ENCODE data around the gene OTULINL. TPM values are rescaled to one million over a fixed set of nuclear protein-coding genes. Genes with fewer than 3 reads are reported as not detected.
A peak's percentile ranks its signal among the peaks of the same experiment; 100 is the strongest.

The OTULINL gene
- total RNA-seq, 1 donor from 2014 or later = 14.4 TPM

- Mint-ChIP-seq H3K27ac (ENCODE audit: unreplicated experiment) (no peak overlapping the region), H3K4me1 (ENCODE audit: low read depth, unreplicated experiment) (no peaks in the 10 kb centered on the region), H3K4me3 (ENCODE audit: unreplicated experiment) (no peak overlapping the region), H3K9me3 (ENCODE audit: unreplicated experiment) (peaks cover 1% of the 10 kb centered on the region), H3K27me3 (ENCODE audit: unreplicated experiment) (peaks cover 4% of the 10 kb centered on the region), H3K36me3 (ENCODE audit: unreplicated experiment) (no peaks in the 10 kb centered on the region)
- no peak for DNase-seq
- TF ChIP-seq CTCF (IDR thresholded peaks at IDR 0.05; ENCODE audit: partially characterized antibody, unreplicated experiment) = no peak
Observed at GRCh38 chr5:14579731-14580397, 1.7 kb upstream of the OTULINL start.

- peak overlapping the region; percentile 45 for H3K4me3 Mint-ChIP-seq (ENCODE audit: unreplicated experiment)
- H3K4me1 Mint-ChIP-seq (ENCODE audit: low read depth, unreplicated experiment) = no peaks in the 10 kb centered on the region
- H3K36me3 Mint-ChIP-seq (ENCODE audit: unreplicated experiment) = no peaks in the 10 kb centered on the region
- H3K9me3 Mint-ChIP-seq (ENCODE audit: unreplicated experiment) = peaks cover 1% of the 10 kb centered on the region
- H3K27ac Mint-ChIP-seq (ENCODE audit: unreplicated experiment) = no peak overlapping the region
- H3K27me3 Mint-ChIP-seq (ENCODE audit: unreplicated experiment) = peaks cover 4% of the 10 kb centered on the region
- DNase-seq = no peak
- TF ChIP-seq CTCF (IDR thresholded peaks at IDR 0.05; ENCODE audit: partially characterized antibody, unreplicated experiment) = no peak
Observed at GRCh38 chr5:14580398-14581034, 1.1 kb upstream of the OTULINL start.

- peaks cover 1% of the 10 kb centered on the region for H3K9me3 Mint-ChIP-seq (ENCODE audit: unreplicated experiment)
- H3K4me3 Mint-ChIP-seq (ENCODE audit: unreplicated experiment) = peak overlapping the region; percentile 73
- TF ChIP-seq CTCF (IDR thresholded peaks at IDR 0.05; ENCODE audit: partially characterized antibody, unreplicated experiment) = peak; percentile 19
- H3K27me3 Mint-ChIP-seq (ENCODE audit: unreplicated experiment) = peaks cover 4% of the 10 kb centered on the region
- H3K4me1 Mint-ChIP-seq (ENCODE audit: low read depth, unreplicated experiment) = no peaks in the 10 kb centered on the region
- no peaks in the 10 kb centered on the region for H3K36me3 Mint-ChIP-seq (ENCODE audit: unreplicated experiment)
- peak; percentile 68 for DNase-seq
- no peak overlapping the region for H3K27ac Mint-ChIP-seq (ENCODE audit: unreplicated experiment)
Observed at GRCh38 chr5:14581891-14582796, 552 bp downstream of the OTULINL start.

GRCh38 chr5:14582797-14583137 is 1.2 kb downstream of the OTULINL start:
- Mint-ChIP-seq H3K4me3 (ENCODE audit: unreplicated experiment) (peak overlapping the region; percentile 73), H3K27me3 (ENCODE audit: unreplicated experiment) (peaks cover 4% of the 10 kb centered on the region), H3K4me1 (ENCODE audit: low read depth, unreplicated experiment) (no peaks in the 10 kb centered on the region), H3K9me3 (ENCODE audit: unreplicated experiment) (peaks cover 1% of the 10 kb centered on the region), H3K36me3 (ENCODE audit: unreplicated experiment) (no peaks in the 10 kb centered on the region), H3K27ac (ENCODE audit: unreplicated experiment) (no peak overlapping the region)
- no peak for TF ChIP-seq CTCF (IDR thresholded peaks at IDR 0.05; ENCODE audit: partially characterized antibody, unreplicated experiment)
- DNase-seq = no peak
